Smooth muscle cell (in vitro differentiated cells): ENCODE data around the gene TOMM5. TPM values are rescaled to one million over a fixed set of nuclear protein-coding genes. Genes with fewer than 3 reads are reported as not detected.

Experiments used
- DNase-seq: peaks from one replicate; lab custom pipeline; 2025; ENCODE audit not compliant: unreplicated experiment; lab: John Stamatoyannopoulos, UW
- H2AFZ ChIP-seq: fragments of 200-600 bp; sonication (generic); 2 replicates; pipeline ENCODE4 v1.6.0; 2016; ENCODE audit warnings: antibody characterized with exemption, low read depth, mild to moderate bottlenecking
- H3F3A ChIP-seq: fragments of 200-600 bp; sonication (generic); 2 replicates; pipeline ENCODE4 v1.6.0; 2017; ENCODE audit warnings: antibody characterized with exemption, low read depth
- H3K27ac ChIP-seq: fragments of 200-600 bp; sonication (generic); 2 replicates; pipeline ENCODE4 v1.5.1; 2016; ENCODE audit warnings: low read depth, mild to moderate bottlenecking
- H3K27me3 ChIP-seq: fragments of 200-600 bp; sonication (generic); 2 replicates; pipeline ENCODE4 v1.6.1; 2016; ENCODE audit warnings: low read depth, mild to moderate bottlenecking
- H3K36me3 ChIP-seq: fragments of 200-600 bp; sonication (generic); 2 replicates; pipeline ENCODE4 v1.5.1; 2016; ENCODE audit warnings: low read depth
- H3K4me1 ChIP-seq: fragments of 200-600 bp; sonication (generic); 2 replicates; pipeline ENCODE4 v1.5.1; 2016; ENCODE audit warnings: low read depth
- H3K4me2 ChIP-seq: fragments of 200-600 bp; sonication (generic); 2 replicates; pipeline ENCODE4 v1.6.0; 2016; ENCODE audit warnings: mild to moderate bottlenecking
- H3K4me3 ChIP-seq: fragments of 200-600 bp; sonication (generic); 2 replicates; pipeline ENCODE4 v1.5.1; 2016; ENCODE audit warnings: mild to moderate bottlenecking
- H3K79me2 ChIP-seq: fragments of 200-600 bp; sonication (generic); 2 replicates; pipeline ENCODE4 v1.6.0; 2016; ENCODE audit warnings: low read depth, mild to moderate bottlenecking
- H3K9ac ChIP-seq: fragments of 200-600 bp; sonication (generic); 2 replicates; pipeline ENCODE4 v1.6.0; 2016; ENCODE audit warnings: low read depth
- H3K9me3 ChIP-seq: fragments of 200-600 bp; sonication (generic); replicated peaks from 2 replicates; pipeline ENCODE4 v1.5.1; 2016; ENCODE audit warnings: low read depth
- H4K20me1 ChIP-seq: fragments of 200-600 bp; sonication (generic); 2 replicates; pipeline ENCODE4 v1.6.0; 2016; ENCODE audit warnings: low read depth
- WGBS: methylation state at CpG from one replicate; pipeline ENCODE4 v1.1.7; 2016; ENCODE audit warnings: low lambda C conversion rate; 5-methylcytosine and 5-hydroxymethylcytosine counted together
- polyA plus RNA-seq: library from polyadenylated mRNA; unstranded; fragments of >200 nt; fragmentation: Nextera tagmentation; extraction: Ambion mirVana; gene quantifications from 2 replicates; pipeline ENCODE4 v1.2.1, GENCODE V29; 2016
- total RNA-seq: library from RNA; depleted of rRNA; stranded (reverse); fragments of >200 nt; gene quantifications from 2 replicates; pipeline ENCODE4 v1.2.3, GENCODE V29; 2014
- TF ChIP-seq, protein P1 (sequence below): fragments of 200-600 bp; sonication (generic); IDR thresholded peaks from 2 replicates; pipeline ENCODE4 v1.5.1; 2017; ENCODE audit warnings: borderline replicate concordance, mild to moderate bottlenecking, antibody characterized with exemption; ENCODE audit not compliant: insufficient read depth, poor library complexity, severe bottlenecking

The TOMM5 gene
- total and polyA plus RNA-seq, 2 experiments from 2014 or later: 194 to 296 TPM

DNA sequence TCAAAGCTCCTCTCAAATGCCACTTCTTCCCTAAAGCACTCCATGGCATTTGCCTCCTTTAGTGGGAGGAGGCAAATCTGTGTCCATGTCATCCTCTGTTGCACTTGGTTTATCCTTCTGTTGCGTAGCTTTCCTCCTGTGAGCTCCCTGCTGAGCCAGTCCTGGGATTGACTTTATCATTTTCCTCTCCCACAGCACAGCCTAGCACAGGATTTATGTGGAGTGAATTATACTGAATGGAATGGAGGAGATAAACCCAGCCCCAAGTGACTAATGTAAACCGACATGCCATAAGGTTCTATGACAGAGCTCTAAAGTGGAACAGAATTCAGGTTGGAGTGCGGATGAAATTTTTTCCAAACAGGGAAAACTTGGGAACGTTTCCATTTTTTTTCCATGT, 26.4 kb upstream of the TOMM5 start:
- WGBS: 21% methylated on average over 4 of the region's 4 CpGs
- no peaks in the 10 kb centered on the region for H3K9me3 ChIP-seq
- no peak for DNase-seq
- H3K36me3 ChIP-seq: no peaks in the 10 kb centered on the region
- peak overlapping the region; percentile 90 for H3K27ac ChIP-seq
- no peaks in the 10 kb centered on the region for H3K79me2 ChIP-seq
- peaks cover 12% of the 10 kb centered on the region for H3F3A ChIP-seq
- H4K20me1 ChIP-seq: no peaks in the 10 kb centered on the region
- H3K4me3 ChIP-seq: no peak overlapping the region
- no peaks in the 10 kb centered on the region for H3K27me3 ChIP-seq
- TF ChIP-seq, protein P1, sequence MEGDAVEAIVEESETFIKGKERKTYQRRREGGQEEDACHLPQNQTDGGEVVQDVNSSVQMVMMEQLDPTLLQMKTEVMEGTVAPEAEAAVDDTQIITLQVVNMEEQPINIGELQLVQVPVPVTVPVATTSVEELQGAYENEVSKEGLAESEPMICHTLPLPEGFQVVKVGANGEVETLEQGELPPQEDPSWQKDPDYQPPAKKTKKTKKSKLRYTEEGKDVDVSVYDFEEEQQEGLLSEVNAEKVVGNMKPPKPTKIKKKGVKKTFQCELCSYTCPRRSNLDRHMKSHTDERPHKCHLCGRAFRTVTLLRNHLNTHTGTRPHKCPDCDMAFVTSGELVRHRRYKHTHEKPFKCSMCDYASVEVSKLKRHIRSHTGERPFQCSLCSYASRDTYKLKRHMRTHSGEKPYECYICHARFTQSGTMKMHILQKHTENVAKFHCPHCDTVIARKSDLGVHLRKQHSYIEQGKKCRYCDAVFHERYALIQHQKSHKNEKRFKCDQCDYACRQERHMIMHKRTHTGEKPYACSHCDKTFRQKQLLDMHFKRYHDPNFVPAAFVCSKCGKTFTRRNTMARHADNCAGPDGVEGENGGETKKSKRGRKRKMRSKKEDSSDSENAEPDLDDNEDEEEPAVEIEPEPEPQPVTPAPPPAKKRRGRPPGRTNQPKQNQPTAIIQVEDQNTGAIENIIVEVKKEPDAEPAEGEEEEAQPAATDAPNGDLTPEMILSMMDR: no peak
- H3K4me1 ChIP-seq: peaks cover 35% of the 10 kb centered on the region
- H3K9ac ChIP-seq: peak overlapping the region; percentile 39
- H2AFZ ChIP-seq: no peak overlapping the region
- peak overlapping the region; percentile 71 for H3K4me2 ChIP-seq

DNA sequence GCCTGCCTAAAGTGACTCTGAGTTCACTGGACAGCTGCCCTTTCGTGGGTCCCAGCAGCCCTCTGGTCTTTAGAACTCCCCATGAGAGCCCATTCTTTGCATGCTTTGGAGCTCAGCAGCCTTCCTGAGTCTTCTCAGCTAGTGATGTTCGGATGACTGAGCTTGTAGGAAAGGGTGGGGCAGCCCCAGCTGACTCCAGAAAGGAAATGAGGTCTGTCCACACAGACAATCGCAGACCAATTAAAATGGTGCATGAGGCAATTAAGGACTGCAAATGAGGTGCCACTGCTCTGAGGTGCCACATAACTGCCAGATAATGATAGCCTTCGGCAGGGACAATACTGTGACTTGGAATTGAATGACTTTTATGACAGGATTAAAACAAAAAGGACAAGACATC, 25.4 kb upstream of the TOMM5 start:
- no peak overlapping the region for H3K4me3 ChIP-seq
- 28% methylated on average over 4 of the region's 4 CpGs for WGBS
- DNase-seq: no peak
- H4K20me1 ChIP-seq: no peaks in the 10 kb centered on the region
- no peaks in the 10 kb centered on the region for H3K79me2 ChIP-seq
- H3K4me2 ChIP-seq: peak overlapping the region; percentile 69
- peak overlapping the region; percentile 90 for H3K27ac ChIP-seq
- H3K36me3 ChIP-seq: no peaks in the 10 kb centered on the region
- no peaks in the 10 kb centered on the region for H3K9me3 ChIP-seq
- H3K4me1 ChIP-seq: peaks cover 35% of the 10 kb centered on the region
- H3K9ac ChIP-seq: no peak overlapping the region
- H3F3A ChIP-seq: peaks cover 12% of the 10 kb centered on the region
- peak overlapping the region; percentile 25 for H2AFZ ChIP-seq
- H3K27me3 ChIP-seq: peaks cover under 1% of the 10 kb centered on the region
- TF ChIP-seq, protein P1: no peak

DNA sequence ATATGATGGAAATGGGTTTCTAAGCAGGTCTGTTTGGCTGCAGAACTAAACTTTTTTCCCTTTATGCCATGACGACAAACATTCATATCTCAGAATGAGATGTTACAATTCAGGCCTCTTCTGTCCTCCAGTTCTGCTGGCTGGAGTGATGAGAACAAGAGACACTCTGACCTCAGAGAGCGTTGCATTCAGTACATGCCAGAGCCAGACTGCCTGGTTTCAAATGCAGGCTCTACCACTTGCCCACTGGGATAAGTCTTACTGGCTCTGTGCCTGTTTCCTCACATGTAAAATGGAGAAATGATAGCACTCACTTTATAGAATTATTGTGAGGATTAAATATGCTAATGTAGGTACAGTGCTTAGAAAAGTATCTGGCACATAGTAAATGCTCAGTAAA, 24.8 kb upstream of the TOMM5 start:
- Histone ChIP-seq H3K79me2 (no peaks in the 10 kb centered on the region), H3K4me2 (no peak overlapping the region), H3K4me3 (no peak overlapping the region), H3K4me1 (peaks cover 35% of the 10 kb centered on the region), H3F3A (peaks cover 12% of the 10 kb centered on the region), H3K9ac (no peak overlapping the region), H3K27me3 (peaks cover 4% of the 10 kb centered on the region), H2AFZ (no peak overlapping the region), H3K9me3 (no peaks in the 10 kb centered on the region), H3K36me3 (no peaks in the 10 kb centered on the region), H4K20me1 (no peaks in the 10 kb centered on the region), H3K27ac (peak overlapping the region; percentile 90)
- DNase-seq: no peak
- TF ChIP-seq, protein P1: no peak
- 62% methylated on average over 2 of the region's 2 CpGs for WGBS

DNA sequence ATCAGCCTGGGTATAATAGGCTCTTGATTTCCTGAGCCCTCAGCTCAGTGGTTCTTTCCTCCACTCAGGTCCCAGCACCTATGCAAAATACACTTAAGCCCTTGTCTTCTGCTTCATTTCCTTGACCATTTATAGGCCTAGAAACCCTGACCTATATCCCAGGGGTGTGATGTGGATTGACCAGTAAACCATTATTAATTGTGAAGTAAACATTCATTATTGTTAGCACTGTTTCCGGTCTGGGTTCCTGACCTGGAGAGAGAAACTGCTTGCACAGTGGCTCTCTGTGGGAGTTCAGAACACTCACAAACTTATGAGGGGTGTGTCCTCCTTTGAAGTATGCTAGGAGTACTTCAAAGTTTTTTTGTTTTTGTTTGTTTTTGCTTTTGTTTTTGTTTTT, 19.6 kb upstream of the TOMM5 start:
- H3K9ac ChIP-seq: no peak overlapping the region
- H3K4me2 ChIP-seq: no peak overlapping the region
- no peaks in the 10 kb centered on the region for H4K20me1 ChIP-seq
- H3F3A ChIP-seq: no peaks in the 10 kb centered on the region
- H3K4me1 ChIP-seq: no peaks in the 10 kb centered on the region
- no peaks in the 10 kb centered on the region for H3K36me3 ChIP-seq
- 92% methylated on average over 1 of the region's 1 CpG for WGBS
- no peak overlapping the region for H2AFZ ChIP-seq
- peaks cover 18% of the 10 kb centered on the region for H3K27me3 ChIP-seq
- no peak overlapping the region for H3K4me3 ChIP-seq
- TF ChIP-seq, protein P1: no peak
- DNase-seq: no peak
- no peaks in the 10 kb centered on the region for H3K9me3 ChIP-seq
- no peaks in the 10 kb centered on the region for H3K79me2 ChIP-seq
- no peak overlapping the region for H3K27ac ChIP-seq
